Measurements from ENCODE around the gene ARRDC3.

DNA sequence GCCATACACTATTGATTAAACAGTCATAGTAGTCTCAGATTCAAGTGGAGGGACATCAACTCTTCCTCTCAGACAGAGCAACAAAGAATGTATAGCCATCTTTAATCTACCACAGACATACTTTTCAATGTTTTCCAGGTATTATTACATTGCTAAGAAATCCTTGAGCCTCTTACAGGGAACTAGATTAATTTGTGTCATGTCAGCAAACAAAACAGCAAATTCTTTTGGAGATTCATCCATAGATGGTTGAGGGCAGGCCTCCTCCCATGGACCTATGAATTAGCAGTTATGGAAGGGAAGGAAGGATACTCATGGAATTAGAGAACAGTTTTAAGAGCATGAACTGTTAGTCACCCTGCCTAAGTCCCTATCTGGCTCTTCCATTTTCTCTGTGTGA, 47.8 kb upstream of the ARRDC3 start:
- TF ChIP-seq POLR2A (IDR thresholded peaks at IDR 0.05; ENCODE audit: control extremely low read depth in 1 of 2, low read depth in 2 of 2, low read length in 2 of 2): no peak
- TF ChIP-seq EP300 (IDR thresholded peaks at IDR 0.05; ENCODE audit: borderline replicate concordance in 1 of 2, low read depth in 2 of 2, low read length in 2 of 2): no peak
- TF ChIP-seq CREB1 (IDR thresholded peaks at IDR 0.05): no peak
- TF ChIP-seq, protein P1, sequence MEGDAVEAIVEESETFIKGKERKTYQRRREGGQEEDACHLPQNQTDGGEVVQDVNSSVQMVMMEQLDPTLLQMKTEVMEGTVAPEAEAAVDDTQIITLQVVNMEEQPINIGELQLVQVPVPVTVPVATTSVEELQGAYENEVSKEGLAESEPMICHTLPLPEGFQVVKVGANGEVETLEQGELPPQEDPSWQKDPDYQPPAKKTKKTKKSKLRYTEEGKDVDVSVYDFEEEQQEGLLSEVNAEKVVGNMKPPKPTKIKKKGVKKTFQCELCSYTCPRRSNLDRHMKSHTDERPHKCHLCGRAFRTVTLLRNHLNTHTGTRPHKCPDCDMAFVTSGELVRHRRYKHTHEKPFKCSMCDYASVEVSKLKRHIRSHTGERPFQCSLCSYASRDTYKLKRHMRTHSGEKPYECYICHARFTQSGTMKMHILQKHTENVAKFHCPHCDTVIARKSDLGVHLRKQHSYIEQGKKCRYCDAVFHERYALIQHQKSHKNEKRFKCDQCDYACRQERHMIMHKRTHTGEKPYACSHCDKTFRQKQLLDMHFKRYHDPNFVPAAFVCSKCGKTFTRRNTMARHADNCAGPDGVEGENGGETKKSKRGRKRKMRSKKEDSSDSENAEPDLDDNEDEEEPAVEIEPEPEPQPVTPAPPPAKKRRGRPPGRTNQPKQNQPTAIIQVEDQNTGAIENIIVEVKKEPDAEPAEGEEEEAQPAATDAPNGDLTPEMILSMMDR (IDR thresholded peaks at IDR 0.05; ENCODE audit: control extremely low read depth in 1 of 3, insufficient read depth in 1 of 3, low read depth in 1 of 3, low read length in 3 of 3): no peak
- no peak for TF ChIP-seq BCL11A (IDR thresholded peaks at IDR 0.05; ENCODE audit: low read depth in 2 of 2, low read length in 2 of 2)
- TF ChIP-seq MAFK (IDR thresholded peaks at IDR 0.05; ENCODE audit: low read depth, low read length): no peak
- no peak for TF ChIP-seq JUND (IDR thresholded peaks at IDR 0.05; ENCODE audit: low read length)
- no peak for TF ChIP-seq SRF (IDR thresholded peaks at IDR 0.05; ENCODE audit: low read depth, low read length)
- TF ChIP-seq RBBP5 (IDR thresholded peaks at IDR 0.05; ENCODE audit: borderline replicate concordance, low read depth, low read length): no peak
- no peak for TF ChIP-seq GABPA (IDR thresholded peaks at IDR 0.05; ENCODE audit: borderline replicate concordance, insufficient read depth, low read length)
- TF ChIP-seq SIN3A (conservative IDR thresholded peaks at IDR 0.05 in 1 of 2, IDR thresholded peaks at IDR 0.05 in 1 of 2; ENCODE audit: low read depth in 1 of 2, low read length in 2 of 2): no peak
- TF ChIP-seq JUN (IDR thresholded peaks at IDR 0.05; ENCODE audit: low read depth, low read length): no peak
- TF ChIP-seq EGR1 (IDR thresholded peaks at IDR 0.05; ENCODE audit: borderline replicate concordance, low read depth, low read length): no peak
